ENCODE measurements around the gene PKNOX1.
"Not testable (repeated sequence)": the region's sequence is repeated elsewhere in the genome, so short reads cannot be mapped to it uniquely, and the experiment has no call there.

The PKNOX1 gene

GRCh38 chr21:43021191-43021590, 46.8 kb downstream of the PKNOX1 start:
- no peak for FAIRE-seq

DNA sequence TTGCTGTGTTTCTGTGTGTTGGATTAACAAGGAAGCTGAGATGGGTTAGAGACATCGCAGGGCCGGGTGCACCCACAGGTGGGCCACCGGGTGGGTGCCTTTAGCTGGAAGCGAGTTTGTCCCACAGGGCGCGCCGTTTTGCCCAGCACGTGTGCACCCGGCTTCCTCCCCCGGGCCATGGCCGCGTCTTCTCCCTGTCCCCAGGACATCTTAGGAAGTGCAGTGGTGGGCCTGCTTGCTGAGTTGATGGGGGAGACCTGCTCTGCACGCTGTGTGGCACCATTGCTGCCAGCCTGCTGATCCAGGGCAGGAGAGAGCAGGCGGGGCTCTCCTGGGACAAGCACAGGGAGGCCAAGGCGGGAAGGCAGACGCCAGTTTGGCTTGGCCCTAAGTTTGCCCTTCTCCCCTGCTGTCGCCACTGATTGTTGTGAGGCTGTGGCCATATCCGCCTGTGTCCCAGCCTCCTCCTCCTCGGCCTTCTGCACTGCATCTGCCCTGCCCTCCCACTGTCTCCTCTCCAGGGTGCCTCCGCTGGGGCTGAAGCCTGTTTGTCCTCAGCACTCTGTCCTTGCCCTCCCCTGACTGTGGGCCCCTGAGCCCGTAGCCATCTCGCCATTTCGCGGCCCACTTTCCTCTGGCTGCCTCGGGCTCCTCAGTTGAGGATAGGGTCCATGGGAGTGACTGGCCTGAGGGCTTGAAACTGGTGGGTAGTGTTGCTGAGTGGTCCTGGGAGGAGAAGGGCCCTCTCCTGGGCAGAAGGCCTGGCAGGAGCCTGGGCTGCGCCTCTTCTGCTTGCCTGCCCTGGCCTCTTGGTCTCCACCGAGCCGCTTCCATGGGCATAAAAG, 47.6 kb downstream of the PKNOX1 start:
- no peak for FAIRE-seq

DNA sequence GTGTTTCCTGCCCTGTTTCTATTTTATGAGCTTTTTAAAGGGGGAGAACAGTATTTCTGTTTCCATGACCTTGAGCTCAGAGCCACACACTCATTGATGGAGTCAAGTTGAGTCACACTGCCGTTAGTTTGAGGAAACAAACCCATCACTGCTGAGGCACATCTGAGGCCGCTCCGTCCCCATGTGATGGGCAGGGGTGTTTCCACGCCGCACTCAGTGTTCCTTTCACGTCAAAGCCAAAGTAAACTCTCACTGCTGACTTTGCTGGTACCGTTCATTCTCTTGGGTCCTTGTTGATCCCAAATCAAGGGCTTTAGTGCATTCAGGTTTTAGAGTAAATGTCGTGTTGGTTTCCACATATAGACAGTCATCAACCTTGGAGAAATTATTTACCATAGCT, 48.8 kb downstream of the PKNOX1 start:
- no peak for FAIRE-seq

GRCh38 chr21:43024439-43025136, 50.2 kb downstream of the PKNOX1 start:
- FAIRE-seq = no peak

GRCh38 chr21:43025636-43026180, 51.3 kb downstream of the PKNOX1 start:
- FAIRE-seq = peak; percentile 82

DNA sequence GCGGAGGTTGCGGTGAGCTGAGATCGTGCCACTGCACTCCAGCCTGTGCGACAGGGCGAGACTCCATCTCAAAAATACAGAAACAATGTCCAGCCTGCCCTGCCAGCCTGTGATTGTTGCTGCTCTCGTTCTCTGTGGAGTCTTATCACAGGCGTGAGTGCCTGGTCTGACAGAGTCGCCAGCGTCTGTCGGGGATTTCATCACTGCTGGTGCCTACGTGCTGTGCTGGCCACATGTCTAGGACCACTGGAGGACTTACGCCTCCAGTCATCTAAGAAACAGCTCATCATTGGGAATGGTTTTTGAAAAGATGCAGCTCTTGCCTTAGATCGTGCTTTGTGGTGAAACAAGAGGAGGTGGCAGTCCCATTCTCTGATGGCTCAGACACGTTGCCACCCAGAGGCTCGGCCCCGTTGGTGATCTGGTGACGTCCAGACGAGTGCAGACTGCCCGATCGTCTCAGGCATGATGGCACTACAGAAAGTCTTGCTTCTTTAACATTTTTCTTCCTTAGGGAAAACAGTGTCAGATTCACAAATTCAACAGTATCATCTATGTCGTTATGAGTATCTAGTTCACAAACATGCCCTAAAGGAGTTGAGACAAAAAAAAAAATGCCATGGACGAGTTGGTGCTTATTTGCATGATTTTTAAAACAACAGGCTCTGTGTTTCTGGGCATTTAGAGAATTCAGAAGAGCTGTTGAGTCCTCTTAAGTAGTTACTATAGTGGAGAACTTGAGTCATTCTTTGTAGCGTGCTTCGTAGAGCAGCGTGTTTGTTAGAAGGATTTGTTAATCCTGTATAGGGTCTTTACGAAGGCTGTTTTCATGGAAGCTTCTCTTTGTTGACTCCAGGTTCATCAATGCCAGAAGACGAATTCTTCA, 53.7 kb downstream of the PKNOX1 start:
- FAIRE-seq = no peak

GRCh38 chr21:43029785-43030184, 55.4 kb downstream of the PKNOX1 start:
- no peak for FAIRE-seq

GRCh38 chr21:43031121-43031619, 56.8 kb downstream of the PKNOX1 start:
- peak; percentile 70 for FAIRE-seq

- no peak for FAIRE-seq
Measured at GRCh38 chr21:43034101-43034500, 59.7 kb downstream of the PKNOX1 start.

GRCh38 chr21:43034826-43035225, 60.5 kb downstream of the PKNOX1 start:
- FAIRE-seq = no peak

DNA sequence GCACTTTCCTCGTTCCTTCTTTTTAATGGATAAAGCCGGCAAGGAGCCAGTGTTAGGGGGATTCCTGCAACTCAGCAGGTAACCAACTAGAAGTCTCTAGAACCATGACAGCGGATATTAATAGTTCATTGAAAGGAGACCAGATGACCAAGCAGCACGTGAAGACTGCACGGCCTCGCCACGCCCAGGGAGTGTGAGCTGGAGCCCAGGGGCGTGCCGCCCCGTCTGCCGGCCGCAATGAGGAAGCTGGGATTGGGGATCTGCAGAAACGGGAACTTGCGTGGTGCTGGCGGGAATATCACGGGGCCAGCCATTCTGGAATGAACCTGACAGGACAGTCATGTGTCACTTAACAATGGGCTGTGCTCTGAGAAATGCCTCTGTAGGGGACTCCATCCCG, 62.5 kb downstream of the PKNOX1 start:
- not testable (repeated sequence) for FAIRE-seq

DNA sequence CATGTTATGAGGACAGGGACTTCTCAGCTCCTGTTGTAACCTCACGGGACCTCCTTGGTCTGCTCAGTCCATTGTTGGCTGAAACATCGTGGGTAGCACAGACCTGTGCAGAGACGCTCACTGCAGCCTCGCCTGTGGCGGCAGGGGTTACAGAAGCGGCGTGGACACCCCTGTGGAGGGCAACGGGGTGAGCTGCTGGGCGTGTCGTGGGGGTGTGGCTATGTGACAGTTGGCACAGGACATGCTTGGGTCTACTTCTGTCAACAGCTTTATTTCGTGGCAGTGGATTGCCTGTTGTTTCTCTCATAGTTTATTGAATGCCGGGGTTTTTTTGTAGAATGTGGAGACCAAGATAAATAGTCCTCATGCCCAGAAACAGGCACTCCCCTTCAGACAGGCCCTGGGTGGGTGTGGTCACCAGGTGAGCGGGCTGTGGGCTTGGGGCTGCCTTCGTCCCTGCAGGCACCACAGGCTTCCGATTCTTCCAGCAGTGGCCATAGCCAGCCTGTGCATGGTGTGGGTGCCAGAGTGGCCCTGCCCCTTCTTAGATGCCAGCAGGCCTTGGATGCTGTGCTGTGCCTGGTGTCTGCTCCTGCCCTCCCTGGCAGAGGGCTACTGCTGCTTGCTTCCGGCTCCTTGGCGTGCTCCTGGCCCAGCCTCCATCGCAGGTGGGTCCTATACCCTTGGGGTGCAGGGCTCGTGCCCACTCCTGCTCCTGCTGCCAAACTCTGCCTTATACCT, 63.7 kb downstream of the PKNOX1 start:
- FAIRE-seq = not testable (repeated sequence)

DNA sequence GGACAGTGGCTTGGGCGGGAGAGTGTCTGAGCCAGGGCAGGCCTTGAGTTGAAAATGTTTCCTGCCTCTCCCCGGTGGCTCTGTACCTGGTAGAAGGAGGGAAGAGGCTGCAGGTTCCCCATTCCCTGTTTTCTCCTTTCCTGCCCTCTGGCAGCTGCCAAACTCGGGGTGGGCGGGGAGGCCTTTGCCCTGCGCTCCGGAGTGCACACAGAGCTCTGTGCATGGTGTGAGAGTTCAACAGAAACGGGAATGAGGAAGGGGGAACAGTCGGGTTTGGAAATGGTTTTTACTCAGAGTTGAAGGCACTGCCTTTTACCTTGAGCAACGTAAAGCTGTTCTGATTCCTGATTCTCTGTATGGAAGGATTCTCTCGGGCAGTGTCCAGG, 64.3 kb downstream of the PKNOX1 start:
- FAIRE-seq = not testable (repeated sequence)

GRCh38 chr21:43042169-43042568, 67.8 kb downstream of the PKNOX1 start:
- not testable (repeated sequence) for FAIRE-seq

GRCh38 chr21:43043291-43043690, 68.9 kb downstream of the PKNOX1 start:
- not testable (repeated sequence) for FAIRE-seq

DNA sequence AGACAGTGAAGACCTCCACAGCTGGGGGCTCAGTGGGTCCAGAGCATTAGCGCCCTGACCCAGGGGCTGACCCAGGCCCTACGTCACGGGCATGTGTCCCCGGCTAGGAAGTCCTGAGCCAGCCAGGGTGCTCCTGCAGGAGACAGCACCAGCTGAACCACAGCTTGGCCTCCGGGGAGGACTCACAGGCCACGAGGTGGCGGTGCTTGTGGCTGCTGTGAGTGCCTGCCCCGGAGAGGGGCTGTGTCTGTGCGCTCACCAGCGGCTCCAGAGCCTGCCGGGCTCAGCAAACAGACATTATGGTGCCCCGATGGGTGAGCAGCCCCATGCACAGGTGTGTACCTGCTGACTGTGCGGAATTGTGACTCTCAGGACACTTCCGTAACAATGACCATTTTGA, 70.2 kb downstream of the PKNOX1 start:
- not testable (repeated sequence) for FAIRE-seq

DNA sequence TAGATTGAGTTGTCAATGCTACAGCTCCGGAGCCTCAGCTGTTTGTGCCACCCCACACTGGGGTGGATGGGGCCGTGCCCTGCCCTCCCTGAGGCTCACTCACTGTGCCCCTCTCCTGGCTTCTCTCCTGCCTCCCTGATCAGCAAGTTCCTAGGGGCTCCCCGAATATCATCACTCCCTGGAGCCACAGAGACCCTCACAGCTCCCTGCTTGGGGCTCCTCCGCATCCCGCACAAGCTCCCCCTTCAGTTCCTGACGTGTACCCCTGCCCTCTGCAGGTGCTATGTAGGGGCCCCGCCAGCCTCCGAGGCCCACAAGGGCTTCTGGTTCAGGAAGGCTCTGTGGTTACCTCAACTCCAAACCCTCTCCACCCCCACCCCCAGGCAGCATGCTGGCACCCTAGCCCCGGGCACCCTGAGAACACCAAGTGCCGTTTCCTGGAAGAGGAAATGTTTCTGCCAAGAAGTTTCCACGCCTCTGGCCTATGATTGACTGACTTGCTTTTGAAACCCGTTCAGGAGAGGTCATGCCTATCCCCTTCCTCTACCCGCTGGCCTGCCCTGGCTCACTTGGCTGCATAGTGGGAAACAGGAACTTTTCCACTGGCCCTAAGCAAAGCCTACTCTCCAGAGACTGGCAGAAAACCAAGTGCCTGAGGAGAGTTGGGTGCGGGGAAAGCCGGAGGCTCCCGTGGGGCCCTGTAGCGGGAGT, 71.0 kb downstream of the PKNOX1 start:
- FAIRE-seq = not testable (repeated sequence)

- not testable (repeated sequence) for FAIRE-seq
Measured at GRCh38 chr21:43045876-43046821, 71.8 kb downstream of the PKNOX1 start.

- not testable (repeated sequence) for FAIRE-seq
Measured at GRCh38 chr21:43053112-43053511, 78.8 kb downstream of the PKNOX1 start.
